GM21576 (cell line): ENCODE data around the gene SEMA5A.

ENCODE experiments used
- ATAC-seq: cut with Tn5 transposase; IDR thresholded peaks from one replicate; pipeline ENCODE4 v1.9.1; 2021; ENCODE audit warnings: mild to moderate bottlenecking, moderate library complexity; ENCODE audit not compliant: unreplicated experiment

Gene SEMA5A

GRCh38 chr5:9233035-9233434, 312.8 kb downstream of the SEMA5A start:
- ATAC-seq, result no peak

GRCh38 chr5:9231842-9232241, 314.0 kb downstream of the SEMA5A start:
- no peak for ATAC-seq

GRCh38 chr5:9230355-9230754, 315.5 kb downstream of the SEMA5A start:
- ATAC-seq, result no peak

DNA sequence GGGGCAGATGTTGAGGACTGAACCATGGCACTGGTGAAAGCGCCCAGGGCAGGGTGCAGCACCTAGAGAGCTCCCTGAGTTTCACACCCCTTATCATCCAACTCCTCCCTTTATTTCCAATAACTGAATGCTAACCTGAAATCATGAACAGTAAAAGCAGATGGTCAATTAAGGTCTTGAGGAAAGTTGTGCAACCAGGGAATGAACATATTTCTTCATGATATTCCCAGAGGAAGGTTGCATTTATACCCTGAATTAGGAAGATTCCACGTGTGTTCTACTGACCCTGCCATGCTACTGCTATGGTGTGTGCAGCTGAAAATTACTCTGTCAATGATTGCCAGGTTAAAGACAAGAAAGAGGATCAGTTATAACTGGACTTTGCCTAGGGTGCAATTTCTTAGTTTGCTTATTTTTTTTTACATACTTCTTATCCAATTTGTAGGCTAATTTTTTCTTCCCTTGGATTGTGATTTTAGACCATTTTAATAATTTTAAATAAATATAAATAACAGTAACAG, 319.8 kb downstream of the SEMA5A start:
- ATAC-seq, result no peak

- no peak for ATAC-seq
Measured at GRCh38 chr5:9222054-9222976, 323.6 kb downstream of the SEMA5A start.

- no peak for ATAC-seq
Measured at GRCh38 chr5:9218358-9218757, 327.5 kb downstream of the SEMA5A start.

GRCh38 chr5:9212605-9213004, 333.3 kb downstream of the SEMA5A start:
- no peak for ATAC-seq

DNA sequence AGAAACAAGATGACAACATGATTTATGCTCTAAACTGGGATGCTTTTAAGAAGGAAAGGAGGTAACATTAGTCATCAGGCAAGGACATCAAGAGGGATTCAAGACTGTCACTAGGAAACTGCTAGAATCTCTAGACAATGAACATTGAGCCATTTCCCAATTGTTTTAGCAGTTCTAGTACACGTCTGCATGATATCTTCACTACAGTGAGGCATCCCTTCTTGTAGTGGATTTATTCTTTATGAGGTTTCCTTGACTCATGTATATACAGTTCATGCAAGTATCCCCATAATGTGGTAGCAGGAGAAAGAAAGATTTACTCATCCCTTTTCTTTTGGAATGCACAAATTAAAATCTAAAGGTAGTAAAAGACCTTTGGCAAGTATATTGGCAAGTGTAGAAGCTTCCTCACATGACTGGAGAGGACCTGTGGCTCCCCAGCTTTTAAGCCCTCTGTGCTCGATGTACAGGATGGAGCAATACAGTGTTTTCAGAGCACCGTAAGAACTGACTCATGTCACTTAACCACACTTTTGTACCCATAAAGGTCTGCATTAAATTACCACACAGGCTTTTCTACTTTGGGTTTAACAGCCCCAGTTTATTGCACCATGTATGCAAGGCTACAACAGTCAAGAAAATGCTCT, 335.9 kb downstream of the SEMA5A start:
- ATAC-seq, result no peak

- peak; percentile 85 for ATAC-seq
Measured at GRCh38 chr5:9207817-9208418, 338.0 kb downstream of the SEMA5A start.

GRCh38 chr5:9202636-9203035, 343.2 kb downstream of the SEMA5A start:
- no peak for ATAC-seq

- ATAC-seq, result no peak
Measured at GRCh38 chr5:9201761-9202160, 344.1 kb downstream of the SEMA5A start.

DNA sequence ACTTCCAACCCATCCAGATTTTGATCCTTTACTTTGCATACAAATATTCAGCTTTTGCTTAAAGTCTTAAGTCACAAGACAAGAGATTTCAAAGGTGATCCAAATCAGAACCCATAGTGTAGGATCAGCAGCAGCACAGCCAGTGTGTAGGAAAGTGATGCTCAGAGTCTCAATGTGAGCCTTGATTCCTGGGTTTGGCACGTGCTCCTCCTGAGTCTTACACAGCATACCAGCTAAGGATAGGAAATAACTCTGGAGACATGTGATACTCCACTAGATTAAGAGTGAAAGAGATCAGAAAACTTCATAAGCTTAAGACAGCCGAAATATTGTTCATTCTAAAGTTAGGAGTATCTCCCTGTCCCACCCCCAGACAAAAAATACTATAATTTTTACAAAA, 344.9 kb downstream of the SEMA5A start:
- ATAC-seq, result no peak

DNA sequence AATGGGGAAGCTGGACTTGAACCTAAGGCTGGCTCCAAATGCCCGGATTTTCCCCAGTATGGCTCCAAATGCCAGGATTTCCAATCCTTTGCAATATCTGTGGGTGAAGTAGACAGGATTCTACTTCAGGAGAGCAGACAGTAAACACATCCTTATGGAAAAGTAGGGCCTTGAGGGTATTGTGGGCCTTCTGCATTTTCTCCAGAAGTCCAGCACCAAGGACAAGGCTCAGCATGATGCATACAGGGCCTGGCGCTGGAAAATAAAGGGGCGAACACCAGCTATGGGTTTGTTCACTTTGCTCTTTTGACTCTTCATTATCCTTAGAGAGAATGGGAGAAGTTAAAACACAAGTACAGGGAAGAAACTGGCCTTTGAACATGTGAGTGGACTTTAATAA, 347.5 kb downstream of the SEMA5A start:
- no peak for ATAC-seq

DNA sequence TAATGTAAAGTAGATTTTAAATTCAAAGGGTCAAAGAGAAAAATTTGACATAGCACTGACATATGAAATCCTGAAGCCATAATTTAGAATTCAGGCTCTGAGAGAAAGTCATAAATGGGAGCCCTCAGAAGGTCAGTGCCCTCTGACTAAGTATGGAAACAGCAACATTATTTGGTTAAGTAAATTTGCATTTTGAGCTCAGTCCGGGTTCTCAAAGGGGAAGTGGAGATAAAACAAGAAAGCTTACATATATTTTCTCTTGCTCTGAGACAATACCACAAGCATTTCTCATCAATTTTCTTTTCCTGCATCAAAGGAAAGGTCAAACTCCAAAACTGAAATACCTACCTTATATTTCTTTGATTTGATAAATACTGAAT, 348.0 kb downstream of the SEMA5A start:
- peak; percentile 96 for ATAC-seq

DNA sequence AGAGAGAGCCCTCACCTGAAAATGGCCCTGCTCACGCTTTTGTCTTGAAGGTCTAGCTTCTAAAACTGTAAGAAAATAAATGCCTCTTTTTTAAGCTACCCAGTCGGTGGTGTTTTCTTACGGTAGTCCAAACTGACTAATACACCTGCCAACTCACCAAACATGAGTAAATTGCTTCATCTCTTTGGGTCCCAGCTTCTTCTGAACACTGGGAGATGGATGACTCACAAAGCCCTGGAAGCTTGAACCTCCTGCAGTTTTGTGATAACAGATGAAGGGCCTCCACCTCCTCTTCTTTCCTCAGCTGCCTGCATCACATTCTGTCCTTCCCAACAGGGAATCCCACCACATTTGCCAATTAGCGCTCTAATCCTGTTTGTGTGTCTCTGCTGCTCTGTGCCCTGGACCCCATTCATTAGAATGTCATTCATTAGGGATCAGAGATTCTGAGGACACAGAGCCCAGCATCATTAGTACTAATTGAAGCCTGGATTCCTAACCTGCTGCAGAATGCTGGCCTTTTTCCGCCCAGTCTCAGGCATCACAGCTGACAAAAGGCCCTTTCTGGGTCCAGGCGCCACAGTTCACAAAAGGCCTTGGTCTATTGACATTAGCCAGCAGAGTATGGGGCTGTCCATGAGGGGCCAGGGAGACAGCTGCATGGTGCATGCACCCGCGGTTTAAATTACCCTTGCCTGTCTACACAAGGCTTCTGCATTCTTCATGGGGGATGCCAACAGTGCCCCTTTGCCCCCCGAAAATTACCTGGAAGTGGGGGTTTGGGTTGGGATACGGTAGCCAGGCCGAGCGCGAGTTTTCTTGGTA, 349.3 kb downstream of the SEMA5A start:
- ATAC-seq, result no peak

DNA sequence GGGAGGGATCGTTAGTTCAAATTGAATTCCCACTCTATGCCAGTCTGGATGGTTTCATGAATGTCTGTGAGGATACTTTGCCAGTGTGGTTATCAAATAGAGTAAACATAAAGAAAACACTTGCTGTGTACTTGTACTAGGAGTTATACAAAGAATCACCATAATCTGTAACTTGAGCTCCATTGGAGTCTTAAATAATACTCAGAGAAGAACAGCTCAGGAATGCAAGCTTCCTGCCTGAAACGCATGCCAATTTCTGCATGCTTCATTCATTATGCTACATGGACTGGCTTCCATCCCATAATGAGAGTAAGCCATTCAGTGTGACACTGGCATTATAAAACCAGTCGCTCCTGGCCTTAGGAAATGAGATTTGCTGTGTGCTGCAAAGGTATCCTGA, 351.4 kb downstream of the SEMA5A start:
- ATAC-seq, result no peak

- no peak for ATAC-seq
Measured at GRCh38 chr5:9192266-9192665, 353.6 kb downstream of the SEMA5A start.

DNA sequence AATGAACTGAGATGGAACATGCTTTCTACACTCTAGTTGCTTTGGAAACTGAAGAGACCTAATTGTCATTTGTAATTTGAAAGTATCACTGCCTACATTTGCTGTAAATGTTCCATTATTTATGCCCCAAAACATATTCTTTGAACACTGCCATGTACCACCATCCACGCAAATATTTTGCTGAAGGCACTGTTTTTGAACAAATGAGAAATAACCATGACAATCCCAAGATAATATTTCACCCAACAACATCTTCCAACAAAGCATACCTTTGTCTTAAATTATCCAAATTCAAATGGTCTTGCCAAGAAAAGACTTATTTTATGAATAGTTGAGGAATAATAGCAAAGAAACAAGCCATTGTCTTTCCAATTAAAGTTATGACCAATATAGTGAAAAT, 356.2 kb downstream of the SEMA5A start:
- no peak for ATAC-seq

GRCh38 chr5:9188956-9189355, 356.9 kb downstream of the SEMA5A start:
- no peak for ATAC-seq

- no peak for ATAC-seq
Measured at GRCh38 chr5:9188131-9188530, 357.7 kb downstream of the SEMA5A start.

DNA sequence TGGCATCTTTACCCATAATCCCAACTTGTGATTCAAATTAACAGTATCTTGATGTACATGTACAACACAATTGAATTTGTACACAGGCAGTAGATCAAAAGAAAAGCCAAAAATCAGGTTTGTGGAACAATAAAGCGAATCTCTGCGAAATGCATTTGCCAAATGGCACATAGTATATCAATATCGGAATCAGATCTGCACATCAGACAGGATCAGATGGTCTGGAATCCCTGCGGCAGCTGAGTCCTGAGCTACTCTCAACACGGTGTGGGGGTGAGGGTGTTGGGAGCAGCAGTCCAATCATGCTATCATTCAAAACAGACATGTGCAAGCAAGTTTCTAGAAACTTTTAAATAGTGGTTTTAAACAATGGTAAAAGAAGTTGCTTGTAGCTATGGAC, 358.3 kb downstream of the SEMA5A start:
- ATAC-seq, result no peak
